GM18873 (cell line): ENCODE data around the gene KCNJ9.
"Not testable (repeated sequence)": the region's sequence is repeated elsewhere in the genome, so short reads cannot be mapped to it uniquely, and the experiment has no call there.

Source experiments
- ATAC-seq: cut with Tn5 transposase; IDR thresholded peaks from one replicate; pipeline ENCODE4 v1.9.1; 2021; ENCODE audit warnings: mild to moderate bottlenecking, moderate library complexity, moderate number of reproducible peaks; ENCODE audit not compliant: unreplicated experiment, low FRiP score

Gene KCNJ9

DNA sequence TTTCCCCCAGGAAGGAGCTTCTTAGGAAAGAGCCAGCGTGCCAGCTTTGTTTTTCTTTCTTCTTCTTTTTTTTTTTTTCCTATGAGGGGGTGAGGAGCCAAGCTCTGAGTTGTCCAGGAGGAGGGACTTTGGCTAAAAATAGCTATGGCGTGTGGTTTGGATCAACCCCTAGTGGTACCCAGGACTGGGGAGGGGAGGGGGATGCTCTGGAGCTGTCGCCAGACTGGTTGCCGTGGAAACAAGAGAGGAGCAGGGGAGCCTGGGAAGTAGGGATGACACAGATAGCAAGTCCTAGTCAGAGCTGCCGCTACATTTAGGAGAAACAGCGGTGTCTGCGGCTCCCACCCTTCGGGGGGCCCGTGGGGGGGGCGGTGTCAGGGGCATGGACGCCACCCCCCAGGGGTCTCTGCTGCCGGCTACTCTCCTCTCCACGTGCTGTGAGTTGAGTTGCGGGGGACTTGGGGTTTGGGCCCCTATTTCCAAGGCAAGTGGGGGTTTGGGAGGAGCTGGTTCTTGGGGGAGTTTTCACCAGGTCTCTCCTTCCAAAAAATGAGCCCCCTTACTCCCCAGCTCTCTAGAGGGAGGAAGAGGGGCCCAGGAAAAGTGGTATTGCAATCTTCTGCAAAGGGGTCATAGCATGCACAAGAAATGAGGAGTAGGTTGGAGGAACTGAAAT, at the start of gene KCNJ9:
KCNJ9 (plus strand) TSS at position 278 of the 676 bp plus-strand sequence. CDS start 2,493 bp downstream, outside the sequence.
- no peak for ATAC-seq

GRCh38 chr1:160032165-160032820, 49.0 kb upstream of the KCNJ9 start:
- no peak for ATAC-seq

DNA sequence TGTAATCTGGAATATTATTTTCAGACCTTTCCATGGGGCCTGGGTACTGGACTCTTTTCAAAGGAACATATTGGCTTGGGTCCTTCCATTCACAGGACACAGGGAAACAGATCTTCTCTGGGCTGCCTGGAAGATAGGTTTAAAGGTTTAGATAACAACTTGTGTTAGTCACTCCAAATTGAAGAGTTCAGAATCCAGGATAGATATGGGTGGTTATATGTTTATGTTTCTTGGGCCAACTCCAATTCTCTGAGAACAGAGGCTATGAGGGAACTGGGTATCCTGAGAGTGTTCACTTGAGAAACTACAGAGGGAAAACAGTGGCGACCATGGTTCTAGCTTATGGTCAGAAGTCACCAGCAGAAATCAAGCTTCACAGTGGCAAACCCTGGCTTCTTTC, 40.9 kb upstream of the KCNJ9 start:
- no peak for ATAC-seq

DNA sequence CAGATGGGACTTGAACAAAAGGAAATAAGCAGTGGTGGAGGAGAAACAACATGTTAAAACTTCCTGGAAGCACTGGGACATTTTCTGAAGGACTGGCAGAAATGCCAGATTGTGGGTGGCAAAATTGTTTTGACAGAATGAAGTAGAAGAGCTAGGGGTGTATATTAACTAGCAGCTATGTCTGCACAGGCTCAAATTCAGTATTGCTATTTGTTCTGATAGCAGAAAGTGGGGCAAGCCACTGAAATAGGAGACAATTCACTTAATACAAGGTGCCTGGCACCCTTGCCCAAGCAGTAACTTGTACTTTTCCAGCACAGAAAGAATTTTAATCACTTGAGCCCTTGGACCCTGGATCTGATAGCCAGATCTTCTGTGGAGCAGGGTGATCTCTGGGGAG, 37.8 kb upstream of the KCNJ9 start:
- no peak for ATAC-seq

- no peak for ATAC-seq
These were observed 35.7 kb upstream of the KCNJ9 start for GRCh38 chr1:160045653-160046052.

GRCh38 chr1:160046494-160047110, 34.7 kb upstream of the KCNJ9 start:
- ATAC-seq: no peak

- no peak for ATAC-seq
These were observed 34.0 kb upstream of the KCNJ9 start for GRCh38 chr1:160047111-160047991.

GRCh38 chr1:160048335-160048734, 33.0 kb upstream of the KCNJ9 start:
- ATAC-seq: no peak

GRCh38 chr1:160049101-160049500, 32.2 kb upstream of the KCNJ9 start:
- ATAC-seq: no peak

DNA sequence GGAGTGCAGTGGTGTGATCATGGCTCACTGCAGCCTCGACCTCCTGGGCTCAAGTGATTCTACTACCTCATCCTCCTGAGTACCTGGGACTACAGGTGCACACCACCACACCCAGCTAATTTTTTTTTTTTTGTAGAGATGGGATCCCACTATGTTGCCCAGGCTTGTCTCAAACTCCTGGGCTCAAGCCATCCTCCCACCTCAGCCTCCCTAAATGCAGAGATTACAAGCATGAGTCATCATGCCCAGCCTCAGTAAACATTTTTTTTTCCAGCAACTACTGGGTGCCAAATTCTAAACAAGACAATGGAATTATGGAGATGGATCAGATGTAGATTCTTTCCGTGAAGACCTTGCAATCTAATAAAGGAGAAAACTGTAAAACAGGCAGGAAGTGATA, 31.2 kb upstream of the KCNJ9 start:
- not testable (repeated sequence) for ATAC-seq

GRCh38 chr1:160050619-160051018, 30.7 kb upstream of the KCNJ9 start:
- no peak for ATAC-seq

- ATAC-seq: no peak
These were observed 28.4 kb upstream of the KCNJ9 start for GRCh38 chr1:160052936-160053335.

- no peak for ATAC-seq
These were observed 27.6 kb upstream of the KCNJ9 start for GRCh38 chr1:160053548-160054365.

DNA sequence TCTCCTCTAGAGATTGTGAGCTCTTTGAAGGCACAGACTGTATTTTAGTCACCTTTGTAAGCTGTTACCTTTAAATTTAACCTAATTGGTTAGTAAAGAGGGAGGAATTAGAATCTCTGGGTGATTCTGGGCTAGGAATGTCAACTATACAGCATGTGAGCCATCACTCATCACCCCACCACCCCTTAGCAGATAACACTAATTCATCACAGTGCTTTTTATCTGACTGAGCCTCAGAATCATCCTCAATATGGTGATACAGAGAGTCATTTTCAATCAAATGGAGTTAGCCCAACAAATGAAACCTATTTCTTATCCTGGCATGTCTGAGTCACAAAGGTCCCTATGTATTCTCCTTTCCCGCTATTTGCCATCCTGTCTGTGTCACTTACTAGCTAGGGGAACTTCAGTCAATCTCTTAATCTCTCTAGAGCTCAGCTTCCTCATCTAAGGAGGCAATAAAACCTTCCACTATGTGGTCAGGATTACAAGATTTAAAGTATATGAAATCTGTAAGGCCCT, 24.6 kb upstream of the KCNJ9 start:
- no peak for ATAC-seq

DNA sequence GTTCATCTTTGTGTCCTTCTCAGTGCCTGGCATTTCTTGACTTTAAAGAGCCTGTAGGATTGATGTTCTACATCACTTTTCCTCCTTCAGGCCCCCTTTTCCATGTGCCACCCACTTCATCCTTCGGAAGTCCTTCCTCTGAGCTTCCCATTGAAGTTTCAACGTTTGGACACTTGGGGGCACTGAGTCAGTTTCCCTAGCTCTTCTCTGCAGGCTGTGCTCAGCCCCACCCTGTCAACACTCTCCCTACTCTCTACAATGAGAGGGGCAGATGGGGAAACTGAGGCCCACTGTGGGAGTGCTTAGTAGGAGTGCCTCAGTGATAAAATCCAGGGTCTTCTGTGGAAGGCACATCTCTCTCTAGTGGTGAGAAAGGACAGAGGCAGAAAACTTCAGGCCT, 23.3 kb upstream of the KCNJ9 start:
- no peak for ATAC-seq

GRCh38 chr1:160061369-160062229, 19.7 kb upstream of the KCNJ9 start:
- ATAC-seq: no peak

DNA sequence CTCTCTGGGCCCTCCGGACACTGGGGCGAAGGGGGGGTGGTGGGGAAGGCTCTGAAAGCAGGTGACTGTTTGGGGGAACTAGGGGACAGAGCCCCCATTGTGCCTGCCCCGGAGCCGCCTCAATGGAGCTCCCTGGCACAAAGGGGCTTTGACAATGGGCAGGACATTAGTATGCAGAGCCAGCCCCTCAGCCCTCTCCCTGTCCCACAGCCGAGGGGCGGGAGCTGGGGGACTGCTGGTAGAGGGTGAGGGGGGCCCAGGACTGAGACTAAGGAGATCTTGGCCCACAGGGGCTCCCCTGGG, 19.2 kb upstream of the KCNJ9 start:
- ATAC-seq: no peak

- ATAC-seq: no peak
These were observed 18.2 kb upstream of the KCNJ9 start for GRCh38 chr1:160063176-160063575.

GRCh38 chr1:160064164-160064563, 17.2 kb upstream of the KCNJ9 start:
- no peak for ATAC-seq
